MM.1S (cell line): ENCODE results near the gene TCERG1L.

ENCODE experiments used
- CTCF ChIP-seq: fragments of 300-600 bp; sonication (generic); IDR thresholded peaks from 2 replicates; pipeline ENCODE4 v1.5.1; 2016; ENCODE audit warnings: antibody characterized with exemption, low read length, mixed read lengths
- EZH2 ChIP-seq: fragments of 300-600 bp; sonication (generic); optimal IDR thresholded peaks from 2 replicates; pipeline ENCODE3; 2017; ENCODE audit warnings: low read depth, mild to moderate bottlenecking, antibody characterized with exemption, low read length, mixed read lengths

GRCh38 chr10:131288648-131289047, 22.9 kb downstream of the TCERG1L start:
- TF ChIP-seq CTCF: no peak
- TF ChIP-seq EZH2: no peak
